Activated CD8-positive, alpha-beta T cell treated with anti-CD3 and anti-CD28 coated beads for 36 hours (primary cell): Measurements from ENCODE around the gene CAMKK2. TPM values are rescaled to one million over a fixed set of nuclear protein-coding genes. Genes with fewer than 3 reads are reported as not detected.

Experiments
- ATAC-seq: fragments of 200-7000 bp; cut with Tn5 transposase; one replicate; pipeline ENCODE4 v1.10.0; 2021; ENCODE audit warnings: mild to moderate bottlenecking, moderate library complexity
- CTCF ChIA-PET: fragments of 350-600 bp; sonication (Branson Sonifier 250); formaldehyde crosslinking; loops from one replicate; lab custom pipeline; 2021; ENCODE audit warnings: antibody characterized with exemption; lab: Charles Lee
- POLR2A ChIA-PET: fragments of 350-600 bp; sonication (Branson Sonifier 250); formaldehyde crosslinking; loops from one replicate; lab custom pipeline; 2021; ENCODE audit warnings: antibody characterized with exemption; lab: Charles Lee
- DNase-seq: peaks from one replicate; pipeline ENCODE4 v3.0.0-alpha.2; 2020
- H3K27ac Mint-ChIP-seq: one replicate; pipeline ENCODE4 v1.8.0; 2021; ENCODE audit warnings: mild to moderate bottlenecking, mixed read lengths
- H3K27me3 Mint-ChIP-seq: one replicate; pipeline ENCODE4 v1.8.0; 2021; ENCODE audit warnings: mixed read lengths
- H3K36me3 Mint-ChIP-seq: one replicate; pipeline ENCODE4 v1.8.0; 2021; ENCODE audit warnings: low read depth, mixed read lengths
- H3K4me1 Mint-ChIP-seq: one replicate; pipeline ENCODE4 v1.8.0; 2021; ENCODE audit warnings: low read depth, mixed read lengths
- H3K4me3 Mint-ChIP-seq: one replicate; pipeline ENCODE4 v1.8.0; 2021; ENCODE audit warnings: mild to moderate bottlenecking, moderate library complexity, mixed read lengths
- H3K9me3 Mint-ChIP-seq: one replicate; pipeline ENCODE4 v1.8.0; 2021; ENCODE audit warnings: mixed read lengths
- intact Hi-C: fragments of 100-400 bp; cut with micrococcal nuclease; formaldehyde crosslinking; loops from one replicate; pipeline ENCODE4 v1.10.0; 2022
- total RNA-seq, 2 experiments: library from RNA; stranded (reverse); gene quantifications; one replicate each; pipeline ENCODE4 v1.2.3, GENCODE V29; 2021
- TF ChIP-seq, protein P1 (sequence below): fragments of 200-600 bp; IDR thresholded peaks from one replicate; pipeline ENCODE4 v1.8.0; 2022; ENCODE audit warnings: antibody characterized with exemption, mild to moderate bottlenecking

Gene CAMKK2
- total RNA-seq, 2 experiments from 2014 or later: 25.2 to 28.0 TPM

- intact Hi-C loops: no loop called here
- TF ChIP-seq, protein P1, sequence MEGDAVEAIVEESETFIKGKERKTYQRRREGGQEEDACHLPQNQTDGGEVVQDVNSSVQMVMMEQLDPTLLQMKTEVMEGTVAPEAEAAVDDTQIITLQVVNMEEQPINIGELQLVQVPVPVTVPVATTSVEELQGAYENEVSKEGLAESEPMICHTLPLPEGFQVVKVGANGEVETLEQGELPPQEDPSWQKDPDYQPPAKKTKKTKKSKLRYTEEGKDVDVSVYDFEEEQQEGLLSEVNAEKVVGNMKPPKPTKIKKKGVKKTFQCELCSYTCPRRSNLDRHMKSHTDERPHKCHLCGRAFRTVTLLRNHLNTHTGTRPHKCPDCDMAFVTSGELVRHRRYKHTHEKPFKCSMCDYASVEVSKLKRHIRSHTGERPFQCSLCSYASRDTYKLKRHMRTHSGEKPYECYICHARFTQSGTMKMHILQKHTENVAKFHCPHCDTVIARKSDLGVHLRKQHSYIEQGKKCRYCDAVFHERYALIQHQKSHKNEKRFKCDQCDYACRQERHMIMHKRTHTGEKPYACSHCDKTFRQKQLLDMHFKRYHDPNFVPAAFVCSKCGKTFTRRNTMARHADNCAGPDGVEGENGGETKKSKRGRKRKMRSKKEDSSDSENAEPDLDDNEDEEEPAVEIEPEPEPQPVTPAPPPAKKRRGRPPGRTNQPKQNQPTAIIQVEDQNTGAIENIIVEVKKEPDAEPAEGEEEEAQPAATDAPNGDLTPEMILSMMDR: no peak
- H3K27ac Mint-ChIP-seq: no peak overlapping the region
- H3K36me3 Mint-ChIP-seq: peaks cover 53% of the 10 kb centered on the region
- ChIA-PET CTCF (interaction anchor here (2.5 kb wide), 1 partner anchor 190 kb away, joined by 7 read pairs; no protein-coding TSS in a partner anchor), POLR2A (interaction anchor here (0.5 kb wide), 1 partner anchor 21 kb away, joined by 3 read pairs; no protein-coding TSS in a partner anchor)
- DNase-seq (no peak), ATAC-seq (no peak)
- no peaks in the 10 kb centered on the region for H3K9me3 Mint-ChIP-seq
- no peak overlapping the region for H3K4me3 Mint-ChIP-seq
- peaks cover 4% of the 10 kb centered on the region for H3K4me1 Mint-ChIP-seq
- H3K27me3 Mint-ChIP-seq: no peaks in the 10 kb centered on the region
Observed at GRCh38 chr12:121252712-121253345, 43.7 kb downstream of the CAMKK2 start.

GRCh38 chr12:121251838-121252237 lies 44.7 kb downstream of the CAMKK2 start:
- DNase-seq: no peak
- no peak for ATAC-seq
- peaks cover 55% of the 10 kb centered on the region for H3K36me3 Mint-ChIP-seq
- no peaks in the 10 kb centered on the region for H3K27me3 Mint-ChIP-seq
- TF ChIP-seq, protein P1: no peak
- H3K9me3 Mint-ChIP-seq: no peaks in the 10 kb centered on the region
- H3K4me1 Mint-ChIP-seq: peaks cover 4% of the 10 kb centered on the region
- H3K4me3 Mint-ChIP-seq: no peak overlapping the region
- ChIA-PET CTCF (interaction anchor here (2.5 kb wide), 1 partner anchor 191 kb away, joined by 7 read pairs; no protein-coding TSS in a partner anchor), POLR2A (no interaction called here)
- H3K27ac Mint-ChIP-seq: no peak overlapping the region
- intact Hi-C loops: no loop called here

DNA sequence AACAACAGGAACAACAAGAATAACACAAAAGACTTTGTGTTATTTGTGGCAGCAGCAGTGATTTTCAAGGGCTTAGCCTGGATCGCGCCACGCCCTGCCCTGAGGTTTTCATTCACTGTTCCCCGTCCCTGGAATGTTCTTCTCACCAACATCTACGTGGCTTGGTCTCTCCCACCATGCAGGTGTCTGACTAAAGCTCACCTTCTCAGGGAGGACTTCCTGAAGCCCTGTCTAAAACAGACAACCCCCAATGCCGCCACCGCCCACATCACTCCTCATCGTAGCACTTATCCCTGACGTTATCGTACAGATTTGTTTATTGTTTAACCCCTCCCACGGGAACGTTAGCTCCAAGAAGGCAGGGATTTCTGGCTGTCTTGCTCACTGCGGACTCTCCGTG lies 46.1 kb downstream of the CAMKK2 start:
- H3K27ac Mint-ChIP-seq: no peak overlapping the region
- DNase-seq (no peak), ATAC-seq (no peak)
- POLR2A ChIA-PET: no interaction called here
- H3K27me3 Mint-ChIP-seq: no peaks in the 10 kb centered on the region
- intact Hi-C loops: no loop called here
- H3K36me3 Mint-ChIP-seq: peaks cover 44% of the 10 kb centered on the region
- TF ChIP-seq, protein P1: no peak
- H3K4me1 Mint-ChIP-seq: peaks cover 4% of the 10 kb centered on the region
- CTCF ChIA-PET: interaction anchor here (1.1 to 2.5 kb wide), 2 partner anchors 21 to 193 kb away, joined by 3 to 7 read pairs; no protein-coding TSS in a partner anchor
- no peak overlapping the region for H3K4me3 Mint-ChIP-seq
- no peaks in the 10 kb centered on the region for H3K9me3 Mint-ChIP-seq

- peaks cover 32% of the 10 kb centered on the region for H3K36me3 Mint-ChIP-seq
- CTCF ChIA-PET: interaction anchor here (1.2 to 1.3 kb wide), 2 partner anchors 10 to 57 kb away, joined by 4 to 7 read pairs; no protein-coding TSS in a partner anchor
- no peaks in the 10 kb centered on the region for H3K27me3 Mint-ChIP-seq
- H3K27ac Mint-ChIP-seq: no peak overlapping the region
- DNase-seq (no peak), ATAC-seq (no peak)
- intact Hi-C loops: no loop called here
- POLR2A ChIA-PET: no interaction called here
- no peak overlapping the region for H3K4me3 Mint-ChIP-seq
- TF ChIP-seq, protein P1: no peak
- H3K4me1 Mint-ChIP-seq: peaks cover under 1% of the 10 kb centered on the region
- no peaks in the 10 kb centered on the region for H3K9me3 Mint-ChIP-seq
Observed at GRCh38 chr12:121248622-121249021, 47.9 kb downstream of the CAMKK2 start.

DNA sequence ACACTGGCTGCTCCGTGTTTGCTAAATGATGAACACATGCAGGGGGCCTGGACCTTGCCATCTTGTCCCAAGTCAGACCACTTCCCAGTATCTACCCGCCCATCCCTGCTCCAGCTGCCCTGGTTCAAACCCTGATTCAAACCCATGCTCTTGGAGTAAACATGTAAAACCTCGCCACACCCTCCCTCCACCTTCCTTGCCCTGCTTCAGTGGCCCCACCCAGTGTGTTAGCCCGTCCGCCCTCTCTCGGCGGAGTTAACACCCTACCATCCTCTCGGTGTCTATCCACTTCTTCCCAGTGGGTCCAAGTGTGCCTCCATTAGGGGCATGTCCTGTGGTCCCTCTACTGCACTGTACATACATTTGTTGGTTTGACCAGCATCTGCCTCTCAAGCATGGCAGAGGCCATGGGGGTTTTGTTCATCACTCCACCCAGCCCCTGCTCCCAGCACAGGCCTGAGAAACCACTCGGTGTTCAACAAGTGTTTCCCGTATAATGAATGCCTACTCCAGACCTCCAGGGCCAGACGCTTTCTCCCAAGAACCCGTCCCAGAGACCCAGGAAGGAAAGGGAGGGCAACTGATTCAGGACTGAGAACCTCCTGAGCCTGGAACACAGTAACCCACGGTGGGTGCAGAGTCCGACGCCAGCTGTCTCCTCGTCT lies 49.5 kb downstream of the CAMKK2 start:
- no peaks in the 10 kb centered on the region for H3K27me3 Mint-ChIP-seq
- intact Hi-C loops: no loop called here
- ChIA-PET POLR2A (no interaction called here), CTCF (no interaction called here)
- no peaks in the 10 kb centered on the region for H3K4me1 Mint-ChIP-seq
- TF ChIP-seq, protein P1: no peak
- DNase-seq (no peak), ATAC-seq (no peak)
- no peaks in the 10 kb centered on the region for H3K9me3 Mint-ChIP-seq
- no peak overlapping the region for H3K27ac Mint-ChIP-seq
- H3K4me3 Mint-ChIP-seq: no peak overlapping the region
- peaks cover 26% of the 10 kb centered on the region for H3K36me3 Mint-ChIP-seq
